GM18867 (cell line): ENCODE results near the gene PLEKHF1.
A peak's percentile ranks its signal among the peaks of the same experiment; 100 is the strongest.

Experiments
- ATAC-seq: cut with Tn5 transposase; IDR thresholded peaks from one replicate; pipeline ENCODE4 v1.9.1; 2021; ENCODE audit warnings: mild to moderate bottlenecking, moderate library complexity; ENCODE audit not compliant: unreplicated experiment

The PLEKHF1 gene

GRCh38 chr19:29677001-29677817, 11.9 kb downstream of the PLEKHF1 start:
- no peak for ATAC-seq

- no peak for ATAC-seq
Observed at GRCh38 chr19:29678484-29679106, 13.3 kb downstream of the PLEKHF1 start.

GRCh38 chr19:29679598-29680210, 14.4 kb downstream of the PLEKHF1 start:
- no peak for ATAC-seq

DNA sequence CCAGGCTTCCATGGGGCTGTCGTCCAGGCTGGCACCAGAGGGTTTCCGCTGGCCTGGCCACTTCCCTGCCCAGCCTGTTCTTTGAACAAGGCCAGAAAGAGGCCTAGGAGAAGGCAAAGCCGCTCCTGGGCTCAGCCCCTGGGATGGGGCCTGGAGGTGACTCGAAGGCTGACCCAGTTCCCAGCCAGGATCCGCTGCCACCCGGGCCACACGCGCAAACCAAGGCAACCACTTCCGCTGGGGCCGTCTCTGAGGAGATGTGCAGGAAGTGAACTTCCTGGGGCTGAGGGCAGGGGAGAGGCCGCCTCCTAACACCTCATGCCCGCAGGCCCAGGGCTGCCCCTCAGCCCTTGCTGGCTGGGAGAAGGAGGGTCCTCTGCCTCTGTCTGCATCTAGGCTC, 15.2 kb downstream of the PLEKHF1 start:
- ATAC-seq = peak; percentile 71

DNA sequence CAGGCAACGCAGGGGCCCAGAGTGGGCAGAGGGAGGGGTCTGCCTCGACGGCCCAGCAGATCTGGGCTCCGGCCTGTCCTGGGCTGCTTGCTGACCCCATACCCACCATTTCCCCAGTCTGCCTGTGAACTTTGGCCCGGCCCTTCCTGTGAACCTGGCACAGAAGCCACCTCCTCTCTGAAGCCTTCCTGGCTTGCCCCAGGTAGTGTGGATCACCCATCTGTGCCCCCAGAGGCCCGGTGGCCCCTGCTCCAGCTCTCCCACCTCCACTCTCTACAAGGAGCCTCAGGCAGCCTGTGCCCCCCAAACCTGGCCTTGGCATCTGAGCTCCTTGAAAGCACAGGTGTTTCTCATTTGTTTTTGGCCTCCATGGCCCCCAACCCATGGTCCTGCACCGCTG, 15.7 kb downstream of the PLEKHF1 start:
- ATAC-seq = no peak

GRCh38 chr19:29681422-29682235, 16.4 kb downstream of the PLEKHF1 start:
- ATAC-seq = no peak

GRCh38 chr19:29682236-29682895, 17.1 kb downstream of the PLEKHF1 start:
- ATAC-seq = no peak

- ATAC-seq = no peak
Observed at GRCh38 chr19:29683009-29683408, 17.7 kb downstream of the PLEKHF1 start.

DNA sequence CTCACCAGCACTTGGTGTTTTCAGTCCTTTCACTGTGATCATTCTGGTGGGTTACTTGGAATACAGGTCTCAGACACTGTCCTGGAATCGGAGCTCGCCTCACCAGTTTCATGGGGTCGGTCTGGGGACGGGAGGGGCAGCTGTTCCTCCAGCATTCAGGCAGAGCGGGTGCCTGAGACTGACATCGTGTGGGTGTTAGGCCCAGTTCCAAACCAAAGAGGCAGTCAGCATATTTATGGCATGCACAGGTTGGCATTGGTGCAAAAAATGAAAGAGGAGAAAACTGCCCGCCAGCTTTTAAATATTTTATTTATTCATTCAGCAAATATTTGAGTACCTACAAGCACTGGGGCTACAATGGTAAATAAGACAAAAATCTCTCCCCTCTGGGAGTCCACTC, 20.1 kb downstream of the PLEKHF1 start:
- no peak for ATAC-seq

DNA sequence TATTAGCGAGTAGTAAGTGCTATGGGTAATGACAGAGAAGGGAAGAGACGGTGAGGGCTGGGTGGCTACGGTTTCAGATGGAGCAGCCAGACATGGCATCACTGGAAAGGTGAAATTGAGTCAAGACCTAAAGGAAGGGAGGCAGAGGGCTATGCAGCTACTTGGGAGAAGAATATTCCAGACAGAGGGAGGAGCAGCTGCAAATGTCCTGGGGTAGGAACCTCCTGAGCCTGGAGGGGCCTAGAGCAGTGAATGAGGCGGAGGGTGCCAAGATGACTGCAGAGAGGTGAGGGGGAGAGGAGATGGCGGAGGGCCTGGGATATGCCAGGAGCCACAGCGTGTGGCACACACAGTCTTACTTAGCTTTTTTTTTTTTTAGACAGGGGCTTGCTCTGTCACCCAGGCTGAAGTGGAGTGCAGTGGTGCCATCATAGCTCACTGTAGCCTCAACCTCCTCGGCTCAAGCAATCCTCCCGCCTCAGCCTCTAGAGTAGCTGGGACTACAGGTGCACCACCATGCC, 21.1 kb downstream of the PLEKHF1 start:
- no peak for ATAC-seq

DNA sequence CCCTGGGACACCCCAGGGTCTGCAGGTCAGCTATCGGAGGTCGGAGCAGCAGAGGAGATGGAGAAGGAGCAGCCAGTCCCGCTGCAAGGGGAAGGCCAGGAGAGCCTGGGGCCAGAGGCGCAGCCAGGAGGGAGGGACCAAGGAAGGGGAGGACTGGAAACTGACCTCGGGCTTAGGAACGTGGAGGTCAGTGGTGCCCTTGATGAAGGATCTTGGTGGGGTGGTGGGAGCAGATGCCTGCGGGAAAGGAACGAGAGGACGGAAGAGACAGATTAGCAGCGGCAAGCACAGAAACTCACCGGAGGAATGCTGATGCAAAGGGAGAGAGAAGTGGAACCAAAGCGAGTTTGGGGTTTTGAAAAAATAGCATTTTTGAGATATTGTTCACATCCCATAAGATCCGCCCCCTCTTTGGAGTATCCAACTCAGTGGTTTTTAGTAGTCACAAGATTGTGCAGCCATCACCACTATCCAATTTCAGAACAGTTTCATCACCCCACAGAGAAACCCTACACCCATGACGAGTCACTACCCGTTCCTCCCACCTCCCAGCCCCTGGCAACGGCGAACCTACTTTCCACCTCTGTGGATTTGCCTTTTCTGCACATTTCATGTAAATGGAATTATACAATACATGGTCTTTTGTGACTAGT, 22.1 kb downstream of the PLEKHF1 start:
- no peak for ATAC-seq

- ATAC-seq = no peak
Observed at GRCh38 chr19:29687897-29688728, 22.9 kb downstream of the PLEKHF1 start.

DNA sequence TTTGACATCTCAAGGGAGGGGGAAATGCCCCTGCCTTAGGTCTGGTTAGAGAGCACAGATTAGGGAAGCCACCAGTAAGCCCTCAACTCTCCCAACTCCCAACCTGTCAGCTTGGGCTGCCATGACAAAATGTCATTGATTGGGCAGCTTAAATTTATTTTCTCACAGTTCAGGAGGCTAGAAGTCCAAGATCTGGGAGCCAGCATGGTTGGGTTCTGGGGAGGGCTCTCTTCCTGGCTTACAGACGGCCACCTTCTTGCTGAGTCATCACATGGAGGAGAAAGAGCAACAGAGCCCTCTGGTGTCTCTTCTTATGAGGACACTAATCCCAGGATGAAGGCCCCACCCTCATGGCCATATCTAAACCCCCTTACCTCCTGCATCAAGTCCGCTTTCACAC, 25.6 kb downstream of the PLEKHF1 start:
- no peak for ATAC-seq

GRCh38 chr19:29694161-29694560, 28.9 kb downstream of the PLEKHF1 start:
- ATAC-seq = no peak

DNA sequence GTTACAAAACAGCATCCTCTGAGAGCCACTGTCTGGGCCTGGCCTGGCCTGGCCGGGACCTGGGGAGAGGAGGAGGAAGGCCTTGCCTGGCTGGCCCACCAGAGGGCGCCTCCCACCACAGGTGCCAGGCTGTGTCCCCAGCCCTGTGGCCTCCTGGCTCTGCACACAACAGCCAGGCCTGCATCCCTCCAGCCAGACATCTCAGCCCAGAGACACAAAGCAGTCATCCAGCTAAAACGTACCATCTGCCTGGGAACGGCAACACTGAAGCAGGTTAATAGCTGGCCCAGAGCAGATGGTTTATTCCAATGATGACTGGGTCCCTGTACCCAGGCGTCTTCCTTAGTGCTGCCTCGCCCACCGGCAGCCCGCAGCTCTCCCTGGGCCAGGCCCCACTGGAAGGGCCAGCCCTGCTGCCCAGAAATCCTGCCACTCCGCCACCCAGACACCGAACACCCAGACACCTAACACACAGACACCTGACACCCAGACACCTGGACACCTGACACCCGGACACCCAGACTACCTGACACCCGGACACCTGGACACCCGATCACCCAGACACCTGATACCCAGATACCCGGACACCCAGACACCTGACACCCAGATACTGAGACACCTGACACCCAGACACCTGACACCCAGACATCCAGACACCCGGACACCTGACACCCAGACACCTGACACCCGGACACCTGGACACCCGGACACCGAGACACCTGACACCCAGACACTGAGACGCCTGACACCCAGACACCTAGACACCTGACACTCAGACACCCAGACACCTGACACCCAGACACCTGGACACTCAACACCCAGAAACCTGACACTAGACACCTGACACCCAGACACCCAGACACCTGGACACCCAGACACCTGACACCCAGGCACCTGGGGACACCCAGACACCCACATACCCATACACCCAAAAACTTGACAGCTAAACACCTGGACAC, 29.7 kb downstream of the PLEKHF1 start:
- ATAC-seq = peak; percentile 91

DNA sequence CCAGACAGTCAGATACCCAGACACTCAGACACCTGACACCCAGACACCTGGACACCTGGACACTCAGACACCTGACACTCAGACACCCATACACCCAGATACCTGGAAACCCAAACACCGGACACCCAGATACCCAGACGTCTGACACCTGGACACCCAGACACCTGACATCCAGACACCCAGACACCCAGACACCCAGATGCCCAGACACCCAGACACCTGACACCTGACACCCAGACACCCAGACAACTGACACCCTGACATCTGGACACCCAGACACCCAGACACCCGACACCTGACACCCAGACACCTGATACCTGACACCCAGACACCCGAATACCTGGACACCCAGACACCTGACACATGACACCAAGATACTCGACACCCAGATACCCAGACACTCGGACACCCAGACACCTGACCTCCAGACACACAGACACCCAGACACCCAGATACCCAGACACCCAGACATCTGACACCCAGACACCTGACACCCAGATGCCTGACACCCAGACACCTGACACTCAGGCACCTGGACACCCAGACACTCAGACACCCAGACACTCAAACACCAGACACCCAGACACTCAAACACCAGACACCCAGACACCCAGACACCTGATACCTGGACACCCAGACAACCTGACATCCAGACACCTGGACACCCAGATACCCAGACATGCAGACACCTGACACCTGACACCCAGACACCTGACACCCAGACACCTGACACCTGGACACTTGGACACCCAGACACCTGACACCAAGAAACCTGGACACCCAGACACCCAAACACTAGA, 30.7 kb downstream of the PLEKHF1 start:
- no peak for ATAC-seq

DNA sequence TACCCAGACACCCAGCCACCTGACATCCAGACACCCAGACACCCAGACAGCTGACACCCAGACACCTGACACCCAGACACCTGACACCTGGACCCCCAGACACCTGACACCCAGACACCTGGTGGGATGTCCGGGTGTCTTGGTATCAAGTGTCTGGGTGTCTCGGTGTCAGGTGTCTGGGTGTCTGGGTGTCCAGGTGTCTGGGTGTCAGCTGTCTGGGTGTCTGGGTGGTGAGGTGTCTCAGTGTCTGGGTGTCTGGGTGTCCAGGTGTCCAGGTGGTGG, 31.2 kb downstream of the PLEKHF1 start:
- no peak for ATAC-seq
